HEK293T (cell line): Measurements from ENCODE around the gene SERTAD1.

Source experiments
- BHLHE40 ChIP-seq: fragments of 450-650 bp; IDR thresholded peaks from 2 replicates; pipeline ENCODE4 v1.6.1; 2016; ENCODE audit warnings: mild to moderate bottlenecking, moderate library complexity, borderline replicate concordance
- CTBP1 ChIP-seq: fragments of 450-650 bp; IDR thresholded peaks from 2 replicates; pipeline ENCODE4 v1.6.1; 2016; ENCODE audit warnings: borderline replicate concordance
- ELF4 ChIP-seq: fragments of 450-650 bp; IDR thresholded peaks from 2 replicates; pipeline ENCODE4 v1.6.1; 2017; ENCODE audit warnings: antibody characterized with exemption
- FOXA1 ChIP-seq: fragments of 450-650 bp; IDR thresholded peaks from 2 replicates; pipeline ENCODE4 v1.6.1; 2016; ENCODE audit warnings: mild to moderate bottlenecking
- FOXK2 ChIP-seq: fragments of 450-650 bp; IDR thresholded peaks from 2 replicates; pipeline ENCODE4 v1.6.1; 2016; ENCODE audit warnings: mild to moderate bottlenecking
- FOXM1 ChIP-seq: fragments of 450-650 bp; IDR thresholded peaks from 2 replicates; pipeline ENCODE4 v1.6.1; 2017; ENCODE audit warnings: mild to moderate bottlenecking, borderline replicate concordance
- HDGF ChIP-seq: fragments of 450-650 bp; IDR thresholded peaks from 2 replicates; pipeline ENCODE4 v1.6.1; 2017; ENCODE audit warnings: antibody characterized with exemption, borderline replicate concordance
- L3MBTL2 ChIP-seq: fragments of 450-650 bp; conservative IDR thresholded peaks from 2 replicates; pipeline ENCODE4 v1.6.1; 2016; ENCODE audit warnings: mild to moderate bottlenecking
- LEF1 ChIP-seq: fragments of 450-650 bp; IDR thresholded peaks from 2 replicates; pipeline ENCODE4 v1.6.1; 2017; ENCODE audit warnings: mild to moderate bottlenecking, borderline replicate concordance
- SP1 ChIP-seq: fragments of 450-650 bp; IDR thresholded peaks from 2 replicates; pipeline ENCODE4 v1.6.1; 2017
- SUZ12 ChIP-seq: fragments of 450-650 bp; IDR thresholded peaks from 2 replicates; pipeline ENCODE4 v1.6.1; 2016; ENCODE audit warnings: mild to moderate bottlenecking
- TARDBP ChIP-seq: fragments of 450-650 bp; IDR thresholded peaks from 2 replicates; pipeline ENCODE4 v1.6.1; 2016
- ZNF384 ChIP-seq: fragments of 450-650 bp; IDR thresholded peaks from 2 replicates; pipeline ENCODE4 v1.6.1; 2016
- TF ChIP-seq, protein P1 (sequence below): fragments of 450-650 bp; IDR thresholded peaks from 2 replicates; pipeline ENCODE4 v1.6.1; 2016

DNA sequence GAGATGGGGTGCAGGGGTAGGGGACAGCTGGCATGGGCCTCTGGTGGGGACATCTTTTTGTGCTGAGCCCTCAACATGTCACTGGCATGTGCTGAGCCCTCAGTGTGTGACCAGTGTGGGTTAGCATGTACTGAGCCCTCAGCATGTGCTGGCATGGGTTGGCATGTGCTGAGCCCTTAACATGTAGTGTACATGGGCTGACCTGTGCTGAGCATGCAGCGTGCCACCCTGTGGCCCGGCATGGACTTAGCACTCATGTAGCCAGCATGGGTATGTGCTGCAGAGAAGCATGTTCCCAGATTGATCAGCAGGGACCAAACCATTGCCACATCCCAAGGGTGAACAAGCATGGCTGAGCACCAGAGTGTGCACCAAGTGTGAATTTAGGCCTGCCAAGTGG is 47.3 kb downstream of the SERTAD1 start:
- TF ChIP-seq SP1 (no peak), CTBP1 (no peak), SUZ12 (no peak), FOXK2 (no peak), TARDBP (no peak), BHLHE40 (no peak), FOXM1 (no peak), ELF4 (no peak), HDGF (no peak), ZNF384 (no peak), FOXA1 (no peak), LEF1 (no peak), L3MBTL2 (no peak)
- TF ChIP-seq, protein P1, sequence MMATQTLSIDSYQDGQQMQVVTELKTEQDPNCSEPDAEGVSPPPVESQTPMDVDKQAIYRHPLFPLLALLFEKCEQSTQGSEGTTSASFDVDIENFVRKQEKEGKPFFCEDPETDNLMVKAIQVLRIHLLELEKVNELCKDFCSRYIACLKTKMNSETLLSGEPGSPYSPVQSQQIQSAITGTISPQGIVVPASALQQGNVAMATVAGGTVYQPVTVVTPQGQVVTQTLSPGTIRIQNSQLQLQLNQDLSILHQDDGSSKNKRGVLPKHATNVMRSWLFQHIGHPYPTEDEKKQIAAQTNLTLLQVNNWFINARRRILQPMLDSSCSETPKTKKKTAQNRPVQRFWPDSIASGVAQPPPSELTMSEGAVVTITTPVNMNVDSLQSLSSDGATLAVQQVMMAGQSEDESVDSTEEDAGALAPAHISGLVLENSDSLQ = no peak
